Right ventricle myocardium superior (tissue), 1 donor: ENCODE results near the gene IL1B. TPM values are rescaled to one million over a fixed set of nuclear protein-coding genes. Genes with fewer than 3 reads are reported as not detected.

Source experiments
- ATAC-seq: fragments of 200-7000 bp; cut with Tn5 transposase; one replicate; pipeline ENCODE4 v1.9.1; 2020; ENCODE audit warnings: mild to moderate bottlenecking; ENCODE audit not compliant: poor library complexity
- DNase-seq: peaks from one replicate; pipeline ENCODE4 v3.0.0-alpha.2; 2020
- intact Hi-C: fragments of 100-400 bp; cut with DNase I; formaldehyde crosslinking; loops from one replicate; pipeline ENCODE4 v1.11.2; 2022
- total RNA-seq: library from RNA; stranded (reverse); fragmentation: NEBNext Ultra II Directional; extraction: Animal tissue kit (Norgen Biotek cat#: 25700); gene quantifications from one replicate; pipeline ENCODE4 v1.2.1, GENCODE V29; 2021
- donor health status: DM: no; HTN: yes; CAD: no; lungs with severe emphysema.

The IL1B gene
- total RNA-seq, 1 donor from 2014 or later: 0.30 TPM

GRCh38 chr2:112831946-112832840 lies 4.4 kb downstream of the IL1B start:
- ATAC-seq: no peak
- intact Hi-C loops: no loop called here
- no peak for DNase-seq

GRCh38 chr2:112831513-112831845 lies 5.1 kb downstream of the IL1B start:
- intact Hi-C loops: no loop called here
- ATAC-seq: no peak
- DNase-seq: peak; percentile 48

- DNase-seq: no peak
- no peak for ATAC-seq
- intact Hi-C loops: no loop called here
These were observed 5.7 kb downstream of the IL1B start for GRCh38 chr2:112830682-112831512.

GRCh38 chr2:112829961-112830681 lies 6.5 kb downstream of the IL1B start:
- intact Hi-C loops: no loop called here
- no peak for DNase-seq
- ATAC-seq: no peak

GRCh38 chr2:112829101-112829960 lies 7.2 kb downstream of the IL1B start:
- intact Hi-C loops: no loop called here
- ATAC-seq: no peak
- no peak for DNase-seq

- DNase-seq: no peak
- intact Hi-C loops: no loop called here
- no peak for ATAC-seq
These were observed 8.3 kb downstream of the IL1B start for GRCh38 chr2:112828251-112828691.

GRCh38 chr2:112827604-112828185 lies 8.9 kb downstream of the IL1B start:
- intact Hi-C loops: no loop called here
- no peak for ATAC-seq

GRCh38 chr2:112827009-112827408 lies 9.6 kb downstream of the IL1B start:
- DNase-seq (no peak), ATAC-seq (no peak)
- intact Hi-C loops: no loop called here

More at GRCh38 chr2:112827604-112828185, 8.9 kb downstream of the IL1B start:
- no peak for DNase-seq

GRCh38 chr2:112825706-112826105 lies 10.9 kb downstream of the IL1B start:
- intact Hi-C loops: no loop called here
- no peak for ATAC-seq
- no peak for DNase-seq

- ATAC-seq (no peak), DNase-seq (no peak)
- intact Hi-C loops: no loop called here
These were observed 11.9 kb downstream of the IL1B start for GRCh38 chr2:112824694-112825085.

- intact Hi-C loops: no loop called here
- no peak for ATAC-seq
- DNase-seq: no peak
These were observed 14.9 kb downstream of the IL1B start for GRCh38 chr2:112821682-112822081.

GRCh38 chr2:112821142-112821541 lies 15.4 kb downstream of the IL1B start:
- ATAC-seq (no peak), DNase-seq (no peak)
- intact Hi-C loops: no loop called here

- ATAC-seq (no peak), DNase-seq (no peak)
- intact Hi-C loops: no loop called here
These were observed 16.2 kb downstream of the IL1B start for GRCh38 chr2:112820343-112820742.

GRCh38 chr2:112819081-112819480 lies 17.5 kb downstream of the IL1B start:
- ATAC-seq: no peak

GRCh38 chr2:112818094-112818902 lies 18.3 kb downstream of the IL1B start:
- DNase-seq (no peak), ATAC-seq (no peak)
- intact Hi-C loops: no loop called here

More at GRCh38 chr2:112819081-112819480, 17.5 kb downstream of the IL1B start:
- intact Hi-C loops: no loop called here
- no peak for DNase-seq

- DNase-seq (no peak), ATAC-seq (no peak)
- intact Hi-C loops: no loop called here
These were observed 19.4 kb downstream of the IL1B start for GRCh38 chr2:112817082-112817689.

- intact Hi-C loops: no loop called here
- no peak for ATAC-seq
These were observed 22.3 kb downstream of the IL1B start for GRCh38 chr2:112814278-112814677.

More at GRCh38 chr2:112814278-112814677, 22.3 kb downstream of the IL1B start:
- DNase-seq: no peak
